LNCaP clone FGC (cell line): ENCODE results near the gene MPHOSPH8.
"Not testable (repeated sequence)": the region's sequence is repeated elsewhere in the genome, so short reads cannot be mapped to it uniquely, and the experiment has no call there.

Experiments used
- DNase-seq: peaks from one replicate; pipeline ENCODE4 v3.0.0-alpha.2; 2011; ENCODE audit warnings: low read depth
- H3K4me3 ChIP-seq: 2 replicates; pipeline ENCODE4 v1.5.1; 2011; ENCODE audit warnings: mild to moderate bottlenecking, low read depth, low read length, control low read depth
- TF ChIP-seq, protein P1 (sequence below): IDR thresholded peaks from 2 replicates; pipeline ENCODE4 v1.5.1; 2012; ENCODE audit warnings: mild to moderate bottlenecking; ENCODE audit not compliant: control insufficient read depth, insufficient read depth; ENCODE audit errors: extremely low read depth

The MPHOSPH8 gene

GRCh38 chr13:19676168-19676567 is 42.7 kb downstream of the MPHOSPH8 start:
- TF ChIP-seq, protein P1, sequence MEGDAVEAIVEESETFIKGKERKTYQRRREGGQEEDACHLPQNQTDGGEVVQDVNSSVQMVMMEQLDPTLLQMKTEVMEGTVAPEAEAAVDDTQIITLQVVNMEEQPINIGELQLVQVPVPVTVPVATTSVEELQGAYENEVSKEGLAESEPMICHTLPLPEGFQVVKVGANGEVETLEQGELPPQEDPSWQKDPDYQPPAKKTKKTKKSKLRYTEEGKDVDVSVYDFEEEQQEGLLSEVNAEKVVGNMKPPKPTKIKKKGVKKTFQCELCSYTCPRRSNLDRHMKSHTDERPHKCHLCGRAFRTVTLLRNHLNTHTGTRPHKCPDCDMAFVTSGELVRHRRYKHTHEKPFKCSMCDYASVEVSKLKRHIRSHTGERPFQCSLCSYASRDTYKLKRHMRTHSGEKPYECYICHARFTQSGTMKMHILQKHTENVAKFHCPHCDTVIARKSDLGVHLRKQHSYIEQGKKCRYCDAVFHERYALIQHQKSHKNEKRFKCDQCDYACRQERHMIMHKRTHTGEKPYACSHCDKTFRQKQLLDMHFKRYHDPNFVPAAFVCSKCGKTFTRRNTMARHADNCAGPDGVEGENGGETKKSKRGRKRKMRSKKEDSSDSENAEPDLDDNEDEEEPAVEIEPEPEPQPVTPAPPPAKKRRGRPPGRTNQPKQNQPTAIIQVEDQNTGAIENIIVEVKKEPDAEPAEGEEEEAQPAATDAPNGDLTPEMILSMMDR, result no peak
- no peak overlapping the region for H3K4me3 ChIP-seq
- DNase-seq, result no peak

DNA sequence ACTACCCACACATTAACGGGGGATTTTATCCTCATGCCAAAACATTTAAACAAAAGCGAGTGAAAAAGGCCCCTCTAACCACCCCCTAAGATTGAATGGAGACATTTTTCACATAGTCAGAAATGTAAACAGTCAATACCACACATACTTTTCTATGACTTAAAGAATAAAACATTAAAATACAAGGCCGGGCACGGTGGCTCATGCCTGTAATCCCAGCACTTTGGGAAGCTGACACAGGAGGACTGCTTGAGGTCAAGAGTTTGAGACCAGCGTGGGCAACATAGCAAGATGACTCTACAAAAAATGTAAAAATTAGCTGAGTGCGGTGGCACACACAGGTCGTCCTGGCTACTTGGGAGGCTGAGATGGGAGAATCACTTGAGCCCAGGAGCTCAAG is 47.3 kb downstream of the MPHOSPH8 start:
- TF ChIP-seq, protein P1, result no peak
- no peak for DNase-seq
- no peak overlapping the region for H3K4me3 ChIP-seq

DNA sequence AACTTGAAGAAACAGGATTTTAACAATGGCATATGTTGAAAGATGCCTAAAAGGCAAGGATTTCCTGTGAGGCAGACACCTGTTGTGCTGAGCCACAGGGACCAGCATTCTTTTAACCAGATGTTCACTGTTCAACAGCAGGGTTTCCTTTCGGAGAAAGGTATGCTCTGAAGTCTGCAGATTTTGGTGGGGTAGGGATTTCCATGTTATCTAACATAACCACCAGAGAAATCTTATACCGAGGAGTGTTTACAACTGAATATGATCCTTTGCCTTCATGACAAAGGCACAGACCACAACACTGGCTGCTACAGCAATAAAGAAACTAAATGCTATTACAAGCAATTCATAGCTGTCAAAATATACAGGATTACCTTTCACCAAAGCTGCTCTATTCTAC is 48.1 kb downstream of the MPHOSPH8 start:
- no peak for DNase-seq
- TF ChIP-seq, protein P1, result no peak
- H3K4me3 ChIP-seq, result no peak overlapping the region

DNA sequence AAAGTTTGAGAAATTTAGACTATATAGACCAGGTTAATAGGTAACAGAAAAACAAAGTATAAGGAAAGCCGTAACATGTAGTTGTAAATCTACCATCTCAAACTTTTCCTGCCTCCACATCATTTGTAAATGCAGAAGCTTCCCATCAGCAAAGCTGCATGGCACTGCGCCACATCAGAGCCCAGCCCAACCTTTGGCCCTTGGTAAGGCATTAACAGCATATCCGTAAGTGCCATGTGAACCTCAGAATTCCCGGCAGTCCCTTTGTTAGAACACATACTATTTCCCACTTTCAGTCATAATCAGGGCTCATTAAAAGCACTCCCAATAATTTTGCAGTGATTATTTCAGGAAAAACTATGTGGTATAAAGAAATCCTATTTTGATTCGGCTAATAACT is 51.6 kb downstream of the MPHOSPH8 start:
- TF ChIP-seq, protein P1, result no peak
- DNase-seq, result no peak

DNA sequence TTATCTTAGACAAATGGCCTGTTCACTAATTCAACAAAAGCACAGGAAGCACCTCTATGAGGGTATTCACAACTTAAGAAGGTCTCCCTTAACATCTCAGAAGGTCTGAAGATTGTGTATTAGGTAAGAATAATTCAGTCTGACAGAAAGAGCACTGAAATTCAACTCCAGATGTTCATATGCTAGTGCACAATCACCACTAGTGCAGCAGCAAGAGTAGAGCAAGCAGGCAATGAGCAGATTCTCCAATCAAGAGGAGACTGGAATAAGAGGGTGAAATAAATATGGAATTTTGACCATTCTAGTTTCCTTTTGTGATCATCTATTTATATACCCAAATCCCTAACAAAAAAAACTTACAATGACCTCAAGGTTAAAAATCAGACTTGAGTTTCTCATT is 52.0 kb downstream of the MPHOSPH8 start:
- TF ChIP-seq, protein P1, result no peak
- H3K4me3 ChIP-seq, result no peak overlapping the region
- DNase-seq, result no peak

More for the DNA sequence above, 51.6 kb downstream of the MPHOSPH8 start:
- no peak overlapping the region for H3K4me3 ChIP-seq

DNA sequence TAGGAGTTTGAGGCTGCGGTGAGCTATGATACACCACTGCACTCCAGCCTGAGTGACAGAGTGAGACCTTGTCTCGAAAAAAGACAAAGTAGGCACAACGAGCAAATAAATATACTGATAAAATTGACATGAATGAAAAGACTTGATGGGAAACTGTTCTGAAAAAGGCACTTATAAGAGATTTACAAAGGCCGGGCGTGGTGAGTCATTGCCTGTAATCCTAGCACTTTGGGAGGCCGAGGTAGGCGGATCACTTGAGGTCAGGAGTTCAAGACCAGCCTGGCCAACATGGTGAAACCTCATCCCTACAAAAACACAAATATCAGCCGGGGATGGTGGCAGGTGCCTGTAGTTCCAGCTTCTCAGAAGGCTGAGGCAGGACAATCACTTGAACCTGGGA is 58.0 kb downstream of the MPHOSPH8 start:
- DNase-seq, H3K4me3 ChIP-seq: not testable (repeated sequence)

- no peak for DNase-seq
- no peak overlapping the region for H3K4me3 ChIP-seq
- TF ChIP-seq, protein P1, result no peak
Observed at GRCh38 chr13:19695428-19695827, 62.0 kb downstream of the MPHOSPH8 start.
